Measurements from ENCODE around the gene UBXN11.

Gene UBXN11

GRCh38 chr1:26269198-26269550 is 37.3 kb downstream of the UBXN11 start:
- Mint-ChIP-seq H3K4me1 (ENCODE audit: low read depth) (peaks cover 13% of the 10 kb centered on the region), H3K9me3 (peaks cover 20% of the 10 kb centered on the region), H3K36me3 (ENCODE audit: low read depth) (peaks cover 85% of the 10 kb centered on the region)

GRCh38 chr1:26268290-26269197 is 37.9 kb downstream of the UBXN11 start:
- no peaks in the 10 kb centered on the region for H3K27me3 Mint-ChIP-seq
- intact Hi-C loops (cut with micrococcal nuclease): no loop called here
- peaks cover 10% of the 10 kb centered on the region for H3K4me1 Mint-ChIP-seq (ENCODE audit: low read depth)
- peaks cover 90% of the 10 kb centered on the region for H3K36me3 Mint-ChIP-seq (ENCODE audit: low read depth)
- no peak overlapping the region for H3K4me3 Mint-ChIP-seq
- H3K9me3 Mint-ChIP-seq: peaks cover 20% of the 10 kb centered on the region
- no peak overlapping the region for H3K27ac Mint-ChIP-seq

More at GRCh38 chr1:26269198-26269550, 37.3 kb downstream of the UBXN11 start:
- H3K27ac Mint-ChIP-seq: no peak overlapping the region
- no peak overlapping the region for H3K4me3 Mint-ChIP-seq
- intact Hi-C loops (cut with micrococcal nuclease): no loop called here
- no peaks in the 10 kb centered on the region for H3K27me3 Mint-ChIP-seq

- Mint-ChIP-seq H3K27ac (no peak overlapping the region), H3K36me3 (ENCODE audit: low read depth) (peaks cover 94% of the 10 kb centered on the region), H3K9me3 (peaks cover 20% of the 10 kb centered on the region), H3K27me3 (no peaks in the 10 kb centered on the region), H3K4me3 (no peak overlapping the region), H3K4me1 (ENCODE audit: low read depth) (peaks cover 2% of the 10 kb centered on the region)
- intact Hi-C loops (cut with micrococcal nuclease): no loop called here
Observed at GRCh38 chr1:26265405-26265804, 41.0 kb downstream of the UBXN11 start.

- peaks cover 4% of the 10 kb centered on the region for H3K9me3 Mint-ChIP-seq
- peaks cover 86% of the 10 kb centered on the region for H3K36me3 Mint-ChIP-seq (ENCODE audit: low read depth)
Observed at GRCh38 chr1:26263212-26263611, 43.2 kb downstream of the UBXN11 start.

GRCh38 chr1:26259578-26259977 is 46.9 kb downstream of the UBXN11 start:
- Mint-ChIP-seq H3K36me3 (ENCODE audit: low read depth) (peaks cover 90% of the 10 kb centered on the region), H3K4me3 (peak overlapping the region; percentile 23), H3K9me3 (no peaks in the 10 kb centered on the region), H3K27ac (peak overlapping the region; percentile 82), H3K4me1 (ENCODE audit: low read depth) (peaks cover 28% of the 10 kb centered on the region), H3K27me3 (no peaks in the 10 kb centered on the region)
- intact Hi-C loops (cut with micrococcal nuclease): no loop called here

More at GRCh38 chr1:26263212-26263611, 43.2 kb downstream of the UBXN11 start:
- Mint-ChIP-seq H3K4me1 (ENCODE audit: low read depth) (peaks cover 24% of the 10 kb centered on the region), H3K4me3 (no peak overlapping the region), H3K27ac (no peak overlapping the region), H3K27me3 (no peaks in the 10 kb centered on the region)
- intact Hi-C loops (cut with micrococcal nuclease): no loop called here

- Mint-ChIP-seq H3K4me3 (peak overlapping the region; percentile 23), H3K9me3 (no peaks in the 10 kb centered on the region), H3K36me3 (ENCODE audit: low read depth) (peaks cover 90% of the 10 kb centered on the region), H3K27me3 (no peaks in the 10 kb centered on the region), H3K27ac (peak overlapping the region; percentile 82), H3K4me1 (ENCODE audit: low read depth) (peaks cover 28% of the 10 kb centered on the region)
- intact Hi-C loops (cut with micrococcal nuclease): no loop called here
Observed at GRCh38 chr1:26259005-26259404, 47.4 kb downstream of the UBXN11 start.

GRCh38 chr1:26257222-26257621 is 49.2 kb downstream of the UBXN11 start:
- Mint-ChIP-seq H3K36me3 (ENCODE audit: low read depth) (peaks cover 89% of the 10 kb centered on the region), H3K27me3 (no peaks in the 10 kb centered on the region), H3K27ac (peak overlapping the region; percentile 42), H3K4me1 (ENCODE audit: low read depth) (peaks cover 28% of the 10 kb centered on the region), H3K4me3 (no peak overlapping the region), H3K9me3 (no peaks in the 10 kb centered on the region)
- intact Hi-C loops (cut with micrococcal nuclease): no loop called here

- no peaks in the 10 kb centered on the region for H3K9me3 Mint-ChIP-seq
- intact Hi-C loops (cut with micrococcal nuclease): no loop called here
- no peaks in the 10 kb centered on the region for H3K27me3 Mint-ChIP-seq
- peaks cover 86% of the 10 kb centered on the region for H3K36me3 Mint-ChIP-seq (ENCODE audit: low read depth)
- H3K27ac Mint-ChIP-seq: no peak overlapping the region
- peaks cover 16% of the 10 kb centered on the region for H3K4me1 Mint-ChIP-seq (ENCODE audit: low read depth)
- H3K4me3 Mint-ChIP-seq: no peak overlapping the region
Observed at GRCh38 chr1:26254404-26254803, 52.0 kb downstream of the UBXN11 start.

- no peaks in the 10 kb centered on the region for H3K4me1 Mint-ChIP-seq (ENCODE audit: low read depth)
- no peaks in the 10 kb centered on the region for H3K27me3 Mint-ChIP-seq
- H3K36me3 Mint-ChIP-seq (ENCODE audit: low read depth): peaks cover 90% of the 10 kb centered on the region
- H3K9me3 Mint-ChIP-seq: no peaks in the 10 kb centered on the region
- intact Hi-C loops (cut with micrococcal nuclease): no loop called here
- H3K4me3 Mint-ChIP-seq: no peak overlapping the region
- H3K27ac Mint-ChIP-seq: no peak overlapping the region
Observed at GRCh38 chr1:26252718-26253117, 53.7 kb downstream of the UBXN11 start.

- Mint-ChIP-seq H3K9me3 (no peaks in the 10 kb centered on the region), H3K36me3 (ENCODE audit: low read depth) (peaks cover 46% of the 10 kb centered on the region), H3K4me1 (ENCODE audit: low read depth) (peaks cover 28% of the 10 kb centered on the region), H3K27me3 (no peaks in the 10 kb centered on the region), H3K27ac (no peak overlapping the region), H3K4me3 (no peak overlapping the region)
- intact Hi-C loops (cut with micrococcal nuclease): no loop called here
Observed at GRCh38 chr1:26239936-26240335, 66.5 kb downstream of the UBXN11 start.

- intact Hi-C loops (cut with micrococcal nuclease): no loop called here
- Mint-ChIP-seq H3K36me3 (ENCODE audit: low read depth) (peaks cover 31% of the 10 kb centered on the region), H3K27ac (no peak overlapping the region)
Observed at GRCh38 chr1:26237230-26237966, 69.0 kb downstream of the UBXN11 start.

GRCh38 chr1:26234644-26235370 is 71.6 kb downstream of the UBXN11 start:
- H3K4me1 Mint-ChIP-seq (ENCODE audit: low read depth): peaks cover 41% of the 10 kb centered on the region
- peaks cover 18% of the 10 kb centered on the region for H3K36me3 Mint-ChIP-seq (ENCODE audit: low read depth)
- intact Hi-C loops (cut with micrococcal nuclease): loop anchor here (2.0 to 5.0 kb wide), 2 partner anchors 40 to 68 kb away; partner anchors contain the start of genes C1orf232 and ZNF593
- peak overlapping the region; percentile 94 for H3K4me3 Mint-ChIP-seq
- peaks cover 2% of the 10 kb centered on the region for H3K27me3 Mint-ChIP-seq
- peaks cover 11% of the 10 kb centered on the region for H3K9me3 Mint-ChIP-seq
- peak overlapping the region; percentile 98 for H3K27ac Mint-ChIP-seq

More at GRCh38 chr1:26237230-26237966, 69.0 kb downstream of the UBXN11 start:
- Mint-ChIP-seq H3K4me3 (peak overlapping the region; percentile 20), H3K27me3 (peaks cover 2% of the 10 kb centered on the region), H3K4me1 (ENCODE audit: low read depth) (peaks cover 41% of the 10 kb centered on the region), H3K9me3 (no peaks in the 10 kb centered on the region)

- peaks cover 13% of the 10 kb centered on the region for H3K36me3 Mint-ChIP-seq (ENCODE audit: low read depth)
- intact Hi-C loops (cut with micrococcal nuclease): loop anchor here (2.0 to 5.0 kb wide), 2 partner anchors 41 to 67 kb away; partner anchors contain the start of genes C1orf232 and ZNF593
- H3K27ac Mint-ChIP-seq: peak within 1 kb of the TSS; percentile 98
- H3K4me1 Mint-ChIP-seq (ENCODE audit: low read depth): peaks cover 41% of the 10 kb centered on the region
- peaks cover 11% of the 10 kb centered on the region for H3K9me3 Mint-ChIP-seq
- peaks cover 2% of the 10 kb centered on the region for H3K27me3 Mint-ChIP-seq
- peak within 1 kb of the TSS; percentile 94 for H3K4me3 Mint-ChIP-seq
Observed at GRCh38 chr1:26233903-26234643, 72.4 kb downstream of the UBXN11 start, which contains the start of gene CEP85. TSS of gene CEP85 (plus strand) at chr1:26234200. CDS start at chr1:26239784, 5,584 bp downstream.

Measured in dendritic cell treated with granulocyte-macrophage colony-stimulating factor and Interleukin-4, amounts not matched to agents 40 ng/mL and 50 ng/mL, for 4 days (primary cell).